NCI-H226 (cell line): ENCODE results near the gene PAOX.
"Not testable (repeated sequence)": the region's sequence is repeated elsewhere in the genome, so short reads cannot be mapped to it uniquely, and the experiment has no call there.

Experiments
- DNase-seq: peaks from one replicate; pipeline ENCODE4 v3.0.0-alpha.2; 2015

The PAOX gene

GRCh38 chr10:133365461-133366129 lies 13.5 kb upstream of the PAOX start:
- DNase-seq, result no peak

GRCh38 chr10:133366130-133366478 lies 13.0 kb upstream of the PAOX start:
- no peak for DNase-seq

- DNase-seq, result no peak
These were observed 12.3 kb upstream of the PAOX start for GRCh38 chr10:133366751-133367150.

- DNase-seq, result not testable (repeated sequence)
These were observed 11.6 kb upstream of the PAOX start for GRCh38 chr10:133367461-133367860.

GRCh38 chr10:133368153-133368552 lies 10.9 kb upstream of the PAOX start:
- DNase-seq, result no peak

GRCh38 chr10:133370030-133370786 lies 8.9 kb upstream of the PAOX start:
- DNase-seq, result no peak

GRCh38 chr10:133372507-133372906 lies 6.6 kb upstream of the PAOX start:
- DNase-seq, result no peak

GRCh38 chr10:133373174-133374090 lies 5.6 kb upstream of the PAOX start, which contains the start of gene ECHS1:
Gene ECHS1 (minus strand): TSS chr10:133373354. CDS start chr10:133373333, 21 bp downstream.
- peak; percentile 67 for DNase-seq

- DNase-seq, result no peak
These were observed 3.5 kb upstream of the PAOX start for GRCh38 chr10:133375357-133376115.

GRCh38 chr10:133376183-133376582 lies 2.9 kb upstream of the PAOX start:
- not testable (repeated sequence) for DNase-seq

GRCh38 chr10:133377025-133377817 lies 1.8 kb upstream of the PAOX start:
- DNase-seq, result no peak

GRCh38 chr10:133377818-133378250 lies 1.2 kb upstream of the PAOX start:
- no peak for DNase-seq

GRCh38 chr10:133378251-133379096 lies 588 bp upstream of the PAOX start:
- no peak for DNase-seq

- no peak for DNase-seq
These were observed 972 bp downstream of the PAOX start for GRCh38 chr10:133379801-133380666.

GRCh38 chr10:133381036-133381435 lies 2.0 kb downstream of the PAOX start:
- no peak for DNase-seq

GRCh38 chr10:133383551-133383950 lies 4.5 kb downstream of the PAOX start:
- DNase-seq, result no peak

GRCh38 chr10:133384071-133384470 lies 5.0 kb downstream of the PAOX start:
- no peak for DNase-seq

GRCh38 chr10:133385214-133385613 lies 6.2 kb downstream of the PAOX start:
- DNase-seq, result no peak

- not testable (repeated sequence) for DNase-seq
These were observed 7.9 kb downstream of the PAOX start for GRCh38 chr10:133386951-133387350.
